RWPE2 (cell line): ENCODE measurements around the gene VPS25.

ENCODE experiments used
- ATAC-seq: fragments of 200-7000 bp; cut with Tn5 transposase; 3 replicates; pipeline ENCODE4 v1.9.1; 2021; ENCODE audit warnings: low read depth
- DNase-seq: peaks from one replicate; pipeline ENCODE4 v3.0.0-alpha.2; 2020; ENCODE audit warnings: low spot score
- H3K27ac ChIP-seq: fragments of 450-650 bp; 2 replicates; pipeline ENCODE4 v1.5.1; 2017; ENCODE audit warnings: mild to moderate bottlenecking; ENCODE audit not compliant: poor library complexity, severe bottlenecking
- H3K27me3 ChIP-seq: fragments of 250-450 bp; sonication (Bioruptor Pico); 2 replicates; pipeline ENCODE4 v1.5.1; 2021; ENCODE audit warnings: mild to moderate bottlenecking, moderate library complexity; ENCODE audit not compliant: insufficient read depth, poor library complexity, severe bottlenecking
- H3K36me3 ChIP-seq: fragments of 250-450 bp; sonication (Bioruptor Pico); 2 replicates; pipeline ENCODE4 v1.5.1; 2020; ENCODE audit warnings: low read depth, mild to moderate bottlenecking, moderate library complexity
- H3K4me1 ChIP-seq: fragments of 250-450 bp; sonication (Bioruptor Pico); 2 replicates; pipeline ENCODE4 v1.5.1; 2021; ENCODE audit warnings: mild to moderate bottlenecking, moderate library complexity; ENCODE audit not compliant: insufficient read depth, poor library complexity, severe bottlenecking
- H3K4me3 ChIP-seq: fragments of 250-450 bp; sonication (Bioruptor Pico); 2 replicates; pipeline ENCODE4 v1.5.1; 2021; ENCODE audit warnings: mild to moderate bottlenecking, moderate library complexity; ENCODE audit not compliant: severe bottlenecking
- H3K9me3 ChIP-seq: fragments of 250-450 bp; sonication (Bioruptor Pico); 2 replicates; pipeline ENCODE4 v1.5.1; 2021; ENCODE audit warnings: mild to moderate bottlenecking, moderate library complexity; ENCODE audit not compliant: severe bottlenecking
- TF ChIP-seq, protein P1 (sequence below): fragments of 450-650 bp; IDR thresholded peaks from one replicate; pipeline ENCODE4 v1.5.1; 2017; ENCODE audit warnings: mild to moderate bottlenecking, moderate library complexity; ENCODE audit not compliant: poor library complexity, severe bottlenecking

The VPS25 gene

DNA sequence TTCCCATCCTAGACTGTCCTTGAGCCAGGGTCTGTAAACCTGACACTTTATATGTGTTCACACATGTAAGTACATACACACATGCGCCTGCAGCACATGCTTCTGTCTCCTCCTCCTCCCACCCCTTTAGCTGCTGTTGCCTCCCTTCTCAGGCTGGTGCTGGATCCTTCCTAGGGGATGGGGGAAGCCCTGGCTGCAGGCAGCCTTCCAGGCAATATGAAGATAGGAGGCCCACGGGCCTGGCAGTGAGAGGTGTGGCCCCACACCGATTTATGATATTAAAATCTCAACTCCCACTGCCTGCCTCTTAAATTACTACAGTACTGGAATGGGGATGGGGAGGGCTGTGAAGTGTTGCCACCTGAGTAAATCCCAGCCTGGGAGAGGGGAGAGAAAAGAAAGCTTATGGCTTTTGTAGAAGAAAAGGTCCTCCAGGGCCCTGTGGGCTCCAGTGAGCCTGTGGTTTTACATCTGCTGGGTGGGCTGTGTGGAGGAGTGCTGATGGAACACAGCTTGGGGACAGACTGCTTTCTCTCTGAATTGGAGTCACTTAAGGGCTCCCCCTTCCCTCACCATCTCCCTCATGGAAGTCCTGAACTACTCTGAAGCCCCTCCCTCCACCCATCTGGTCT, 6.2 kb downstream of the VPS25 start:
- Histone ChIP-seq H3K9me3 (no peaks in the 10 kb centered on the region), H3K4me3 (no peak overlapping the region), H3K36me3 (peaks cover 48% of the 10 kb centered on the region), H3K27me3 (no peaks in the 10 kb centered on the region), H3K27ac (peak overlapping the region; percentile 8), H3K4me1 (peaks cover 17% of the 10 kb centered on the region)
- TF ChIP-seq, protein P1, sequence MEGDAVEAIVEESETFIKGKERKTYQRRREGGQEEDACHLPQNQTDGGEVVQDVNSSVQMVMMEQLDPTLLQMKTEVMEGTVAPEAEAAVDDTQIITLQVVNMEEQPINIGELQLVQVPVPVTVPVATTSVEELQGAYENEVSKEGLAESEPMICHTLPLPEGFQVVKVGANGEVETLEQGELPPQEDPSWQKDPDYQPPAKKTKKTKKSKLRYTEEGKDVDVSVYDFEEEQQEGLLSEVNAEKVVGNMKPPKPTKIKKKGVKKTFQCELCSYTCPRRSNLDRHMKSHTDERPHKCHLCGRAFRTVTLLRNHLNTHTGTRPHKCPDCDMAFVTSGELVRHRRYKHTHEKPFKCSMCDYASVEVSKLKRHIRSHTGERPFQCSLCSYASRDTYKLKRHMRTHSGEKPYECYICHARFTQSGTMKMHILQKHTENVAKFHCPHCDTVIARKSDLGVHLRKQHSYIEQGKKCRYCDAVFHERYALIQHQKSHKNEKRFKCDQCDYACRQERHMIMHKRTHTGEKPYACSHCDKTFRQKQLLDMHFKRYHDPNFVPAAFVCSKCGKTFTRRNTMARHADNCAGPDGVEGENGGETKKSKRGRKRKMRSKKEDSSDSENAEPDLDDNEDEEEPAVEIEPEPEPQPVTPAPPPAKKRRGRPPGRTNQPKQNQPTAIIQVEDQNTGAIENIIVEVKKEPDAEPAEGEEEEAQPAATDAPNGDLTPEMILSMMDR = no peak
- DNase-seq (no peak), ATAC-seq (no peak)

DNA sequence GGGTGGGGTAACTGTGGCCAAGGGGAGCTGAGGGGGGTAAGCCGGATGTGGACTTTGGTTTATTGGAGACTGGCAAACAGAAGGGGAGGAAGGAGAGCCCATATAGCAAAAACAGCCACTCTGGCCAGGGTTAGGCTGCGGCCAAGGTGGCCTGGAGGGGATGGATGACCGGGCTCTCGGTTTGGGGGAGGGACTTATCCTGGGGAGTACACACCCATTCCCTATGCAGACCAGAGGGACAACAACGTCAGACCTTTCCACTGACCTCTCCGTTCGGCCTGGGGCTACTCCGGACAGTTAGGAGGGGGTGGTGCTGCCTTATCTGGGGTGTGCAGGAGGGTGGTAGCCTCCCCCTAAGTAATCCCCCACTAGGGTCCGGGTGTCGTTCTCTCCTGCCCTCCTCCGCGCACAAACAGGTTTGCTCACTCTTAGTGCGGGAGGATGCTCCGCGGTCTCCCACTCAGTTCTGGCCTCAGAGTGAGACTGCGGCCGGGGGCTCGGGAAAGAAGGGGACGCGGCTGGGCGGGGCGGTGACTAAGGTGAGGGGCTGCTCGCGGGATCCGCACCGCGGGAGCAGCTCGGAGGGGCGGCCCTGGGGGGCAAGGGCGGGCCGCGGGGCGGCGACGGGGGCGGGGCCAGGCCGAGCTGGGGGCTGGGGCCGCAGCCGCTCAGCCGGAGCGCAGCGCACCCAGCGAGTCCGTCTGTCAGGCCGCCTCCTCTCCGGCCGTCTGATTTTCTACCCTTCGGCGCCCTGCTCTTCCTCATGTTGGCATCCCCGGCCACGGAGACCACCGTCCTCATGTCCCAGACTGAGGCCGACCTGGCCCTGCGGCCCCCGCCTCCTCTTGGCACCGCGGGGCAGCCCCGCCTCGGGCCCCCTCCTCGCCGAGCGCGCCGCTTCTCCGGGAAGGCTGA, 6.9 kb downstream of the VPS25 start, which contains the start of gene WNK4:
Gene WNK4 (plus strand): TSS at position 675 of the 915 bp plus-strand sequence. CDS start 89 bp downstream, at position 764.
- H3K4me1 ChIP-seq = peaks cover 14% of the 10 kb centered on the region
- H3K36me3 ChIP-seq = peaks cover 40% of the 10 kb centered on the region
- ATAC-seq (no peak), DNase-seq (no peak)
- H3K9me3 ChIP-seq = no peaks in the 10 kb centered on the region
- H3K4me3 ChIP-seq = no peak within 1 kb of the TSS
- TF ChIP-seq, protein P1 = no peak
- peak within 1 kb of the TSS; percentile 84 for H3K27ac ChIP-seq
- no peaks in the 10 kb centered on the region for H3K27me3 ChIP-seq

DNA sequence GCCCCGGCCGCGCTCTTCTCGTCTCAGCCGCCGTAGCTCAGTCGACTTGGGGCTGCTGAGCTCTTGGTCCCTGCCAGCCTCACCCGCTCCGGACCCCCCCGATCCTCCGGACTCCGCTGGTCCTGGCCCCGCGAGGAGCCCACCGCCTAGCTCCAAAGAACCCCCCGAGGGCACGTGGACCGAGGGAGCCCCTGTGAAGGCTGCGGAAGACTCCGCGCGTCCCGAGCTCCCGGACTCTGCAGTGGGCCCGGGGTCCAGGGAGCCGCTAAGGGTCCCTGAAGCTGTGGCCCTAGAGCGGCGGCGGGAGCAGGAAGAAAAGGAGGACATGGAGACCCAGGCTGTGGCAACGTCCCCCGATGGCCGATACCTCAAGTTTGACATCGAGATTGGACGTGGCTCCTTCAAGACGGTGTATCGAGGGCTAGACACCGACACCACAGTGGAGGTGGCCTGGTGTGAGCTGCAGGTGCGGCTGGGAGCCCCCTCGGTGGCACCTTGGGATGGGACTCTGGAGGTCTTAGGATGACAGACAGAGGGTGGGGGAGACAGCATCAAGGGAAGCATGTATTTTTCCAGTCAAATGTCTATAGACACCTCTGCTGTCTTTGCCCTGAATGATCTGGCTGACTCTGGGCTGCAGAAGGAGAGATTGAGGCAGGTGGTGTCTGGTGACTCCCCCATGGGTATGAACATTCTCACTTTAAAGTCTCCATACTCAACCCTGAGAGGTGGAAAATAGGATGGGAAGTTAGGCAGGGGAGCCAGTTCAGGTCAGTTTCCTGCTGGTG, 7.8 kb downstream of the VPS25 start:
- H3K4me1 ChIP-seq = peaks cover 14% of the 10 kb centered on the region
- ATAC-seq (no peak), DNase-seq (no peak)
- no peak overlapping the region for H3K4me3 ChIP-seq
- H3K27ac ChIP-seq = peak overlapping the region; percentile 84
- H3K36me3 ChIP-seq = peaks cover 32% of the 10 kb centered on the region
- no peaks in the 10 kb centered on the region for H3K27me3 ChIP-seq
- no peaks in the 10 kb centered on the region for H3K9me3 ChIP-seq
- TF ChIP-seq, protein P1 = no peak

- no peaks in the 10 kb centered on the region for H3K27me3 ChIP-seq
- H3K36me3 ChIP-seq = peaks cover 25% of the 10 kb centered on the region
- peak overlapping the region; percentile 84 for H3K27ac ChIP-seq
- H3K4me3 ChIP-seq = no peak overlapping the region
- DNase-seq (no peak), ATAC-seq (no peak)
- H3K9me3 ChIP-seq = no peaks in the 10 kb centered on the region
- H3K4me1 ChIP-seq = peaks cover 14% of the 10 kb centered on the region
- TF ChIP-seq, protein P1 = no peak
Observed at GRCh38 chr17:42781639-42782165, 8.5 kb downstream of the VPS25 start.
